Measurements from ENCODE around the gene RUSC1. TPM values are rescaled to one million over a fixed set of nuclear protein-coding genes. Genes with fewer than 3 reads are reported as not detected.

The RUSC1 gene
- total and polyA plus RNA-seq, 12 donors, result 9.8 to 111 (median 27.3) TPM

DNA sequence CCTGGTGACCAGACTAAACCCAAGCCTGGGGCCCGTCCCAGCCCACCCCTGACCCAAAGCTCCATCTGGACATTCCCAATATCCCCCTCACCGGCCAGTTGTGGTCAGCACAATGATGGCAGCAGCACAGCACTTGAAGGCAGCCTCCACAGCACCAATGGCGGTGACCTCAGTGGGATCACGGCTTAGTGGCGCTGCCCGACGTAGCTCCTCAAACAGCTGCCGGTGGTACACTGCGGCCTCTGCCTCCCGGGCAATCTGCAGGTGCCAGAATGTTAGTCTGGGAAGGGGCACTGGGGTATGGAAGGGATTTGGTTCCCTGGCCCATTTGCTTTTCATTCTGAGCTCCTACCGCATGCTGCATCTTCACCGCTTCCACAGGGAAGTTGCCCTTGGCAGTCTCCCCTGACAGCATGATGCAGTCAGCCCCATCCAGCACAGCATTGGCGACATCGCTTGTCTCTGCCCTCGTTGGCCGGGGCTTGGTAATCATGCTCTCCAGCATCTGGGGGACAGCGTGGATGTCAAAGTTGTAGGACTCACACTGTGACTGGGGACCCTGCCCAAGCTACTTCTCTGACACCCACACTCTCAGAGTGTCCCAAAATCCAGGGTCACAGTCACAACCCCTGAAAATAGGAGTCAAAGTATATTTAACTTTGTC lies 27.5 kb upstream of the RUSC1 start:
- intact Hi-C loops (cut with DNase I), result no loop called here
- DNase-seq, result no peak
- Histone ChIP-seq H3K36me3 (replicated peaks in 1 of 2) (no peaks in the 10 kb centered on the region), H3K4me3 (no peak overlapping the region), H3K27me3 (peaks cover 20% of the 10 kb centered on the region), H3K4me1 (replicated peaks in 1 of 2) (no peaks in the 10 kb centered on the region), H3K9me3 (replicated peaks in 1 of 3) (no peaks in the 10 kb centered on the region), H3K27ac (no peak overlapping the region)
- WGBS, 4 donors, result 82 to 92% (median 88%) methylated on average over 3 to 17 of the region's 17 CpGs
- no peak for TF ChIP-seq POLR2A (IDR thresholded peaks at IDR 0.05)
- TF ChIP-seq, protein P1, sequence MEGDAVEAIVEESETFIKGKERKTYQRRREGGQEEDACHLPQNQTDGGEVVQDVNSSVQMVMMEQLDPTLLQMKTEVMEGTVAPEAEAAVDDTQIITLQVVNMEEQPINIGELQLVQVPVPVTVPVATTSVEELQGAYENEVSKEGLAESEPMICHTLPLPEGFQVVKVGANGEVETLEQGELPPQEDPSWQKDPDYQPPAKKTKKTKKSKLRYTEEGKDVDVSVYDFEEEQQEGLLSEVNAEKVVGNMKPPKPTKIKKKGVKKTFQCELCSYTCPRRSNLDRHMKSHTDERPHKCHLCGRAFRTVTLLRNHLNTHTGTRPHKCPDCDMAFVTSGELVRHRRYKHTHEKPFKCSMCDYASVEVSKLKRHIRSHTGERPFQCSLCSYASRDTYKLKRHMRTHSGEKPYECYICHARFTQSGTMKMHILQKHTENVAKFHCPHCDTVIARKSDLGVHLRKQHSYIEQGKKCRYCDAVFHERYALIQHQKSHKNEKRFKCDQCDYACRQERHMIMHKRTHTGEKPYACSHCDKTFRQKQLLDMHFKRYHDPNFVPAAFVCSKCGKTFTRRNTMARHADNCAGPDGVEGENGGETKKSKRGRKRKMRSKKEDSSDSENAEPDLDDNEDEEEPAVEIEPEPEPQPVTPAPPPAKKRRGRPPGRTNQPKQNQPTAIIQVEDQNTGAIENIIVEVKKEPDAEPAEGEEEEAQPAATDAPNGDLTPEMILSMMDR (IDR thresholded peaks at IDR 0.05), result no peak

DNA sequence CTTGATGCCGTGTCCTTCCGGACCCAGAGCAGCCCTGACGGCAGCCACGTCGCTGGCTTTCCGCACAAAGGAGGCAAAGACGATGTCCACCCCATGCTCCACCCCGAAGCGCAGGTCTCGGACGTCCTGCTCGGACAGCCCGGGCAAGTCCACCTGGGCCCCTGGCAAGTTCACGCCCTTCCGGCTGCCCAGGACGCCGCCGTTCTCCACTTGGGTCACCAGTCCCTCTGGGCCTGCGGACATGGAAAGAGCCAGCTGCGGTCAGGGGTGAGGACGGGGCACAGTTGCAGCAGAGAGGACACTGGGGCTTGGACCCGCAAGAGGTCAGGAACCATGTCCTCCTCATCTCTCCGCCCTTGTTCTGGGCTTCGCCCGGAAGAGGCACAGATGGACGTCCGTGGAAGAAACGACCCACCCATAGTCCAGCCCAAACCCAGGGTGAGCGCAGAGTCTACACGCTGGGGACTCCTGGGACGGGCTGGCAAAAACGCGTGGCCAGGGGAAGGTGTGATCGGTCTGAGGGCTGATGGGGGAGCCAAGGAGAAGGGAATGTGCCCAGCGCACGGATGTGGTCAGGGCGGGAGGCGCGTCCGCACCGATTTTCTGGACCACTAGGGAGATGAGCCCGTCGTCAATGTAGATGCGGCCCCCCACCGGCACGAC lies 26.0 kb upstream of the RUSC1 start:
- Histone ChIP-seq H3K9me3 (replicated peaks in 1 of 3) (no peaks in the 10 kb centered on the region), H3K4me3 (no peak overlapping the region), H3K27me3 (peaks cover 20% of the 10 kb centered on the region), H3K36me3 (replicated peaks in 1 of 2) (no peaks in the 10 kb centered on the region), H3K27ac (no peak overlapping the region), H3K4me1 (replicated peaks in 1 of 2) (no peaks in the 10 kb centered on the region)
- 38 to 44% (median 38%) methylated on average over 19 to 46 of the region's 46 CpGs for WGBS, 4 donors
- TF ChIP-seq, protein P1 (IDR thresholded peaks at IDR 0.05), result no peak
- TF ChIP-seq POLR2A (IDR thresholded peaks at IDR 0.05), result no peak
- intact Hi-C loops (cut with DNase I), result no loop called here
- DNase-seq, result no peak

DNA sequence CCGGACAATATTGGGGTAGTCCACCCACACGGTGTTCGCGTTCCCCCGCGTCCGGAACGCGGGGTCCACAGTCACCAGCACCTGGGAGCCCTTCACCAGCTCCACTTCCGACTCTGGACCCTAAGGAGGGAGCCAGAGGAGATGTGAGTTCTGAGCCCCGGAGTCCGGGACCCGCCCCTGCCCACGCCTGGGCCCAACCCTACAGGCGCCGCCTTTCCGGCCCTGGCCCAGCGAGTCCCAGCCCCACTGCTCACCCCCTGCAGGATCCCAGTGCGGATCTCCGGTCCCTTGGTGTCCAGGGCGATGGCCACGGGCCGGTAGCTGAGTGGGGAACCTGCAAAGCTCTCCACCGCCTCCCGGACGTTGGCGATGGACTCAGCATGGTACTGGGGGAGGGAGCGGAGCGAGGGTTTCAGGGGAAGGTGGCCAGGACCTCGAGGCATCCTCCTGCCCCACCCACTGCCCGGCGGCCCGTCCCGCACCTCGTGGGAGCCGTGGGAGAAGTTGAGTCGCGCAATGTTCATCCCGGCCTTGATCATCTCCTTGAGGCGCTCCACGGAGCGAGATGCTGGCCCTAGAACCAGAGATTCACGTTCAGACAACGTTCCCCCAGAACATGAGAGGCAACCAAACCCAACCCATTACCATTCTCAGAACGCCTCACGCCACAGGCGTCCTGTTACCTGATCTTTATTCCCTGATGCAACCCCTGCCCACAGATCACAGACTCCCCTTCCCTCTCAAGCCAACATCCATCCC lies 25.3 kb upstream of the RUSC1 start:
- Histone ChIP-seq H3K36me3 (replicated peaks in 1 of 2) (no peaks in the 10 kb centered on the region), H3K9me3 (replicated peaks in 1 of 3) (no peaks in the 10 kb centered on the region), H3K4me1 (replicated peaks in 1 of 2) (no peaks in the 10 kb centered on the region), H3K27me3 (peaks cover 20% of the 10 kb centered on the region), H3K4me3 (no peak overlapping the region), H3K27ac (no peak overlapping the region)
- TF ChIP-seq, protein P1 (IDR thresholded peaks at IDR 0.05), result no peak
- TF ChIP-seq POLR2A (IDR thresholded peaks at IDR 0.05), result no peak
- WGBS, 4 donors, result 15 to 33% (median 20%) methylated on average over 8 to 47 of the region's 47 CpGs
- intact Hi-C loops (cut with DNase I), result no loop called here
- no peak for DNase-seq

DNA sequence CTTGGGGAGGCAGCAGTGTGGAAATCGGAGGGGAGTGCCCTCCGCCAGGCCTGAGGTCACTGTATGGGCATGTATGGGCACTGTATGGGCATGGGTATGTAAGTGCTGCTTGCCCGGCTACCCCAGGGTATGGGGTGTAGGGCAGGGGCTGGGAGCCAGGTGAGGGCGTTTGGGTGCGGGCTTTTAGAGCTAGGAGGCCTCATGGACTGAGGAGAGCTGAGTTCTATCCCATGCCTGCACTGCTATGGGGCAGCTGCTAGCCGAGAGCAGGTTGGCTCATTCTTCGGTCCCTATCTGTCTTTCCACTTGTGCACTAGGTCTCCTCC lies 24.8 kb upstream of the RUSC1 start:
- TF ChIP-seq, protein P1 (IDR thresholded peaks at IDR 0.05), result no peak
- TF ChIP-seq POLR2A (IDR thresholded peaks at IDR 0.05), result no peak
- intact Hi-C loops (cut with DNase I), result no loop called here
- WGBS, 4 donors, result 84 to 92% (median 90%) methylated on average over 6 to 7 of the region's 7 CpGs

More for the DNA sequence above, 24.8 kb upstream of the RUSC1 start:
- H3K27me3 ChIP-seq, result peaks cover 20% of the 10 kb centered on the region
- no peaks in the 10 kb centered on the region for H3K4me1 ChIP-seq (replicated peaks in 1 of 2)
- H3K4me3 ChIP-seq, result no peak overlapping the region
- no peaks in the 10 kb centered on the region for H3K36me3 ChIP-seq (replicated peaks in 1 of 2)
- no peak for DNase-seq
- H3K27ac ChIP-seq, result no peak overlapping the region
- H3K9me3 ChIP-seq (replicated peaks in 1 of 3), result no peaks in the 10 kb centered on the region

Measured in adrenal gland (tissue), 12 donors.